K562 (cell line): ENCODE results near the gene PSMA4. TPM values are rescaled to one million over a fixed set of nuclear protein-coding genes. Genes with fewer than 3 reads are reported as not detected.

Experiments
- GATA2 ChIP-seq: sonication (generic); formaldehyde crosslinking; IDR thresholded peaks from 2 replicates; pipeline ENCODE4 v1.4.0; 2020; ENCODE audit warnings: mild to moderate bottlenecking, missing genetic modification reagents
- HDAC1 ChIP-seq, 2 experiments: fragments of 450-650 bp; IDR thresholded peaks; 2 replicates each; pipeline ENCODE4 v1.6.1; 2016 to 2017; ENCODE audit warnings: inconsistent platforms in 1 of 2, mild to moderate bottlenecking in 1 of 2, moderate library complexity in 1 of 2
- HDAC3 ChIP-seq: fragments of 450-650 bp; IDR thresholded peaks from 2 replicates; pipeline ENCODE4 v1.6.1; 2018; ENCODE audit warnings: borderline replicate concordance, mild to moderate bottlenecking, moderate library complexity; ENCODE audit not compliant: partially characterized antibody
- HNRNPLL ChIP-seq: fragments of 200-400 bp; formaldehyde crosslinking; IDR thresholded peaks from 2 replicates; pipeline ENCODE4 v1.6.1; 2017; ENCODE audit warnings: low read length, low read depth, mild to moderate bottlenecking; ENCODE audit not compliant: poor library complexity, severe bottlenecking
- HOMEZ ChIP-seq: fragments of 250-450 bp; sonication (Bioruptor Pico); IDR thresholded peaks from 2 replicates; pipeline ENCODE4 v1.4.0; 2020; ENCODE audit warnings: mild to moderate bottlenecking, moderate library complexity
- HOXB6 ChIP-seq: fragments of 250-450 bp; sonication (Bioruptor Pico); IDR thresholded peaks from 2 replicates; pipeline ENCODE4 v1.5.1; 2022; ENCODE audit warnings: mild to moderate bottlenecking, borderline replicate concordance
- PHF21A ChIP-seq: fragments of 450-650 bp; IDR thresholded peaks from 2 replicates; pipeline ENCODE4 v1.6.1; 2017; ENCODE audit warnings: low read depth, borderline replicate concordance
- SPI1 ChIP-seq: IDR thresholded peaks from 2 replicates; pipeline ENCODE4 v1.6.1; 2011; ENCODE audit warnings: low read depth, low read length, control low read depth, borderline replicate concordance
- TRIM24 ChIP-seq, 2 experiments: fragments of 450-650 bp; IDR thresholded peaks; 2 replicates each; pipeline ENCODE4 v1.6.1; 2016
- TSC22D4 ChIP-seq: fragments of 450-650 bp; IDR thresholded peaks from 2 replicates; pipeline ENCODE4 v1.6.1; 2016; ENCODE audit warnings: missing genetic modification characterization, missing biosample characterization, control low read depth
- polyA plus RNA-seq, 8 experiments: library from polyadenylated mRNA; depleted of rRNA in 4 of 8; stranded (reverse) in 5 of 8; unstranded in 3 of 8; fragments of >200 nt; fragmentation: Nextera tagmentation in 2 of 8; fragmentation: Illumina TruSeq in 1 of 8; extraction: Ambion mirVana in 2 of 8; extraction: Trizol in 1 of 8; gene quantifications; 2 replicates each; pipeline versions ENCODE4 v1.2.1 to v1.2.3, GENCODE V29; 2011 to 2014; ENCODE audit warnings: inconsistent platforms in 1 of 8, missing spikeins in 1 of 8
- total RNA-seq, 7 experiments: library from RNA; depleted of rRNA in 6 of 7; stranded (reverse); fragments of >200 nt in 6 of 7; fragmentation: Illumina TruSeq in 2 of 7; extraction: Trizol in 2 of 7; gene quantifications; 2 replicates each; pipeline versions ENCODE4 v1.2.1 to v1.2.3, GENCODE V29; 2011 to 2021; ENCODE audit warnings: low replicate concordance in 1 of 7
- TF ChIP-seq, protein P1 (sequence below): fragments of 250-450 bp; sonication (Bioruptor Pico); IDR thresholded peaks from 2 replicates; pipeline ENCODE4 v1.4.0; 2020; ENCODE audit warnings: borderline replicate concordance

PSMA4 gene
- total and polyA plus RNA-seq, 9 of the 15 experiments (the other 6 are each of a cell fraction or from before 2014, with no cell fraction given) = 304 to 1,857 (median 666) TPM

DNA sequence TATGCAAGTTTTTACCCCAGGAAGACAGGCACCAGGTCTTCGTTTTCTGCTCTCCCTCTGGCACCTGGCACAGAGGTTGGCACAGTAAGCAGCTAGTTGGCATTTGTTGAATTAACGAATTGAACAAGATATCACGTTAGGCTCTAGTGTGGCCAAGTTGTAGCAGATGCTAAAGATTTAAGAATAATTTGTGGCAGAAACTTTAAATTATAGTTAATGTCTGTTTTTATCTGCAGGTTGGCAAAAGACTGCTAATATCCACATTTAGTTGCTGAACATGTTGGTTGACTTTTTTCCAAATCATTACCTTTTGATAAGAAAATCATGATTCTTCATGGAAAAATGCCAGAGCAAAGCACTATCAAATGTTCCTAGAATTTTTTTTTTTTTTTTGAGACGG, 33.2 kb downstream of the PSMA4 start (continued):
- no peak for TF ChIP-seq PHF21A
- no peak for TF ChIP-seq GATA2 (CRISPR knock-in tag)
- no peak for TF ChIP-seq TSC22D4 (tag)
- no peak for TF ChIP-seq SPI1
- no peak for TF ChIP-seq HNRNPLL
- TF ChIP-seq TRIM24 (IDR thresholded peaks at IDR 0.05) = no peak
- no peak for TF ChIP-seq HDAC3
- no peak for TF ChIP-seq HDAC1 (IDR thresholded peaks at IDR 0.05)
- TF ChIP-seq HOXB6 = no peak
- TF ChIP-seq, protein P1, sequence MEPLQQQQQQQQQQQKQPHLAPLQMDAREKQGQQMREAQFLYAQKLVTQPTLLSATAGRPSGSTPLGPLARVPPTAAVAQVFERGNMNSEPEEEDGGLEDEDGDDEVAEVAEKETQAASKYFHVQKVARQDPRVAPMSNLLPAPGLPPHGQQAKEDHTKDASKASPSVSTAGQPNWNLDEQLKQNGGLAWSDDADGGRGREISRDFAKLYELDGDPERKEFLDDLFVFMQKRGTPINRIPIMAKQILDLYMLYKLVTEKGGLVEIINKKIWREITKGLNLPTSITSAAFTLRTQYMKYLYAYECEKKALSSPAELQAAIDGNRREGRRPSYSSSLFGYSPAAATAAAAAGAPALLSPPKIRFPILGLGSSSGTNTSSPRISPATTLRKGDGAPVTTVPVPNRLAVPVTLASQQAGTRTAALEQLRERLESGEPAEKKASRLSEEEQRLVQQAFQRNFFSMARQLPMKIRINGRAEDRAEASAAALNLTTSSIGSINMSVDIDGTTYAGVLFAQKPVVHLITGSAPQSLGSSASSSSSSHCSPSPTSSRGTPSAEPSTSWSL (CRISPR knock-in tag) = no peak
- no peak for TF ChIP-seq HOMEZ (CRISPR knock-in tag)
